ENCODE results near the gene AAGAB.

- no peak for TF ChIP-seq CTCF (IDR thresholded peaks at IDR 0.05)
- TF ChIP-seq POLR2AphosphoS5 (IDR thresholded peaks at IDR 0.05): no peak
Measured at GRCh38 chr15:67276666-67277065, 22.2 kb upstream of the AAGAB start.

All from prostate gland (tissue), 2 donors.